ENCODE data around the gene PNPLA5. TPM values are rescaled to one million over a fixed set of nuclear protein-coding genes. Genes with fewer than 3 reads are reported as not detected.

The PNPLA5 gene
- total RNA-seq, 1 donor from 2014 or later, result not detected

GRCh38 chr22:43889860-43890253 is 2.0 kb downstream of the PNPLA5 start:
- H3K4me1 ChIP-seq (ENCODE audit: control insufficient read depth in 3 of 3, insufficient read depth in 3 of 3, low read length in 3 of 3), result peaks cover 0 to 7% (median 0%) of the 10 kb centered on the region in 3 donors
- H3K27me3 ChIP-seq (ENCODE audit: control insufficient read depth in 3 of 3, insufficient read depth in 3 of 3, low read length in 3 of 3), result peaks cover 62 to 76% (median 76%) of the 10 kb centered on the region in 3 donors
- no peaks in the 10 kb centered on the region for H3K36me3 ChIP-seq (ENCODE audit: control insufficient read depth in 3 of 3, insufficient read depth in 3 of 3, low read length in 3 of 3)
- H3K9ac ChIP-seq (ENCODE audit: low read depth in 1 of 3, low read length in 3 of 3), result no peak overlapping the region
- H3K9me3 ChIP-seq (ENCODE audit: control insufficient read depth in 3 of 3, low read length in 3 of 3), result no peaks in the 10 kb centered on the region
- no peak overlapping the region for H3K27ac ChIP-seq (ENCODE audit: low read depth, low read length)
- no peak overlapping the region for H3K4me3 ChIP-seq (ENCODE audit: low read length in 3 of 3)

- Histone ChIP-seq H3K9me3 (ENCODE audit: control insufficient read depth in 3 of 3, low read length in 3 of 3) (no peaks in the 10 kb centered on the region), H3K36me3 (ENCODE audit: control insufficient read depth in 3 of 3, insufficient read depth in 3 of 3, low read length in 3 of 3) (no peaks in the 10 kb centered on the region), H3K4me1 (ENCODE audit: control insufficient read depth in 3 of 3, insufficient read depth in 3 of 3, low read length in 3 of 3) (peaks cover 0 to 7% (median 0%) of the 10 kb centered on the region in 3 donors), H3K9ac (ENCODE audit: low read depth in 1 of 3, low read length in 3 of 3) (no peak overlapping the region), H3K27ac (ENCODE audit: low read depth, low read length) (no peak overlapping the region), H3K27me3 (ENCODE audit: control insufficient read depth in 3 of 3, insufficient read depth in 3 of 3, low read length in 3 of 3) (peaks cover 62 to 76% (median 75%) of the 10 kb centered on the region in 3 donors), H3K4me3 (ENCODE audit: low read length in 3 of 3) (no peak overlapping the region)
These were observed 2.5 kb downstream of the PNPLA5 start for GRCh38 chr22:43889201-43889859.

- Histone ChIP-seq H3K27me3 (ENCODE audit: control insufficient read depth in 3 of 3, insufficient read depth in 3 of 3, low read length in 3 of 3) (peaks cover 62 to 76% (median 71%) of the 10 kb centered on the region in 3 donors), H3K9me3 (ENCODE audit: control insufficient read depth in 3 of 3, low read length in 3 of 3) (no peaks in the 10 kb centered on the region), H3K4me1 (ENCODE audit: control insufficient read depth in 3 of 3, insufficient read depth in 3 of 3, low read length in 3 of 3) (peaks cover 0 to 7% (median 0%) of the 10 kb centered on the region in 3 donors)
These were observed 3.1 kb downstream of the PNPLA5 start for GRCh38 chr22:43888740-43889139.

GRCh38 chr22:43887391-43887790 is 4.4 kb downstream of the PNPLA5 start:
- Histone ChIP-seq H3K27me3 (ENCODE audit: control insufficient read depth in 3 of 3, insufficient read depth in 3 of 3, low read length in 3 of 3) (peaks cover 52 to 69% (median 64%) of the 10 kb centered on the region in 3 donors), H3K4me3 (ENCODE audit: low read length in 3 of 3) (no peak overlapping the region), H3K9me3 (ENCODE audit: control insufficient read depth in 3 of 3, low read length in 3 of 3) (peaks cover 0 to 2% (median 2%) of the 10 kb centered on the region in 3 donors), H3K9ac (ENCODE audit: low read depth in 1 of 3, low read length in 3 of 3) (no peak overlapping the region), H3K4me1 (ENCODE audit: control insufficient read depth in 3 of 3, insufficient read depth in 3 of 3, low read length in 3 of 3) (peaks cover 0 to 7% (median 0%) of the 10 kb centered on the region in 3 donors), H3K36me3 (ENCODE audit: control insufficient read depth in 3 of 3, insufficient read depth in 3 of 3, low read length in 3 of 3) (no peaks in the 10 kb centered on the region), H3K27ac (ENCODE audit: low read depth, low read length) (no peak overlapping the region)

More at GRCh38 chr22:43888740-43889139, 3.1 kb downstream of the PNPLA5 start:
- no peak overlapping the region for H3K27ac ChIP-seq (ENCODE audit: low read depth, low read length)
- H3K36me3 ChIP-seq (ENCODE audit: control insufficient read depth in 3 of 3, insufficient read depth in 3 of 3, low read length in 3 of 3), result no peaks in the 10 kb centered on the region
- no peak overlapping the region for H3K4me3 ChIP-seq (ENCODE audit: low read length in 3 of 3)
- no peak overlapping the region for H3K9ac ChIP-seq (ENCODE audit: low read depth in 1 of 3, low read length in 3 of 3)

GRCh38 chr22:43886231-43886630 is 5.6 kb downstream of the PNPLA5 start:
- peaks cover 41 to 60% (median 53%) of the 10 kb centered on the region in 3 donors for H3K27me3 ChIP-seq (ENCODE audit: control insufficient read depth in 3 of 3, insufficient read depth in 3 of 3, low read length in 3 of 3)
- peaks cover 0 to 2% (median 2%) of the 10 kb centered on the region in 3 donors for H3K9me3 ChIP-seq (ENCODE audit: control insufficient read depth in 3 of 3, low read length in 3 of 3)
- no peak overlapping the region for H3K27ac ChIP-seq (ENCODE audit: low read depth, low read length)
- no peak overlapping the region for H3K9ac ChIP-seq (ENCODE audit: low read depth in 1 of 3, low read length in 3 of 3)
- peaks cover 0 to 2% (median 0%) of the 10 kb centered on the region in 3 donors for H3K4me1 ChIP-seq (ENCODE audit: control insufficient read depth in 3 of 3, insufficient read depth in 3 of 3, low read length in 3 of 3)
- H3K4me3 ChIP-seq (ENCODE audit: low read length in 3 of 3), result no peak overlapping the region
- no peaks in the 10 kb centered on the region for H3K36me3 ChIP-seq (ENCODE audit: control insufficient read depth in 3 of 3, insufficient read depth in 3 of 3, low read length in 3 of 3)

- H3K9me3 ChIP-seq (ENCODE audit: control insufficient read depth in 3 of 3, low read length in 3 of 3), result peaks cover 0 to 2% (median 2%) of the 10 kb centered on the region in 3 donors
- no peaks in the 10 kb centered on the region for H3K36me3 ChIP-seq (ENCODE audit: control insufficient read depth in 3 of 3, insufficient read depth in 3 of 3, low read length in 3 of 3)
- no peak overlapping the region for H3K9ac ChIP-seq (ENCODE audit: low read depth in 1 of 3, low read length in 3 of 3)
- no peak overlapping the region for H3K4me3 ChIP-seq (ENCODE audit: low read length in 3 of 3)
- peaks cover 37 to 59% (median 53%) of the 10 kb centered on the region in 3 donors for H3K27me3 ChIP-seq (ENCODE audit: control insufficient read depth in 3 of 3, insufficient read depth in 3 of 3, low read length in 3 of 3)
- no peaks in the 10 kb centered on the region for H3K4me1 ChIP-seq (ENCODE audit: control insufficient read depth in 3 of 3, insufficient read depth in 3 of 3, low read length in 3 of 3)
- H3K27ac ChIP-seq (ENCODE audit: low read depth, low read length), result no peak overlapping the region
These were observed 6.0 kb downstream of the PNPLA5 start for GRCh38 chr22:43885786-43886185.

- Histone ChIP-seq H3K36me3 (ENCODE audit: control insufficient read depth in 3 of 3, insufficient read depth in 3 of 3, low read length in 3 of 3) (no peaks in the 10 kb centered on the region), H3K27me3 (ENCODE audit: control insufficient read depth in 3 of 3, insufficient read depth in 3 of 3, low read length in 3 of 3) (peaks cover 32 to 58% (median 52%) of the 10 kb centered on the region in 3 donors), H3K27ac (ENCODE audit: low read depth, low read length) (no peak overlapping the region), H3K4me1 (ENCODE audit: control insufficient read depth in 3 of 3, insufficient read depth in 3 of 3, low read length in 3 of 3) (no peaks in the 10 kb centered on the region), H3K4me3 (ENCODE audit: low read length in 3 of 3) (no peak overlapping the region), H3K9ac (ENCODE audit: low read depth in 1 of 3, low read length in 3 of 3) (no peak overlapping the region), H3K9me3 (ENCODE audit: control insufficient read depth in 3 of 3, low read length in 3 of 3) (peaks cover 0 to 2% (median 2%) of the 10 kb centered on the region in 3 donors)
These were observed 6.5 kb downstream of the PNPLA5 start for GRCh38 chr22:43885319-43885671.

GRCh38 chr22:43884600-43885318 is 7.1 kb downstream of the PNPLA5 start:
- Histone ChIP-seq H3K9ac (ENCODE audit: low read depth in 1 of 3, low read length in 3 of 3) (no peak overlapping the region), H3K27ac (ENCODE audit: low read depth, low read length) (no peak overlapping the region), H3K36me3 (ENCODE audit: control insufficient read depth in 3 of 3, insufficient read depth in 3 of 3, low read length in 3 of 3) (no peaks in the 10 kb centered on the region), H3K9me3 (ENCODE audit: control insufficient read depth in 3 of 3, low read length in 3 of 3) (peaks cover 0 to 2% (median 2%) of the 10 kb centered on the region in 3 donors), H3K4me3 (ENCODE audit: low read length in 3 of 3) (no peak overlapping the region), H3K27me3 (ENCODE audit: control insufficient read depth in 3 of 3, insufficient read depth in 3 of 3, low read length in 3 of 3) (peaks cover 26 to 52% (median 47%) of the 10 kb centered on the region in 3 donors), H3K4me1 (ENCODE audit: control insufficient read depth in 3 of 3, insufficient read depth in 3 of 3, low read length in 3 of 3) (no peaks in the 10 kb centered on the region)

- Histone ChIP-seq H3K27me3 (ENCODE audit: control insufficient read depth in 3 of 3, insufficient read depth in 3 of 3, low read length in 3 of 3) (peaks cover 17 to 48% (median 39%) of the 10 kb centered on the region in 3 donors), H3K9me3 (ENCODE audit: control insufficient read depth in 3 of 3, low read length in 3 of 3) (peaks cover 0 to 2% (median 2%) of the 10 kb centered on the region in 3 donors), H3K27ac (ENCODE audit: low read depth, low read length) (no peak overlapping the region), H3K4me1 (ENCODE audit: control insufficient read depth in 3 of 3, insufficient read depth in 3 of 3, low read length in 3 of 3) (no peaks in the 10 kb centered on the region), H3K9ac (ENCODE audit: low read depth in 1 of 3, low read length in 3 of 3) (no peak overlapping the region), H3K4me3 (ENCODE audit: low read length in 3 of 3) (no peak overlapping the region), H3K36me3 (ENCODE audit: control insufficient read depth in 3 of 3, insufficient read depth in 3 of 3, low read length in 3 of 3) (no peaks in the 10 kb centered on the region)
These were observed 7.9 kb downstream of the PNPLA5 start for GRCh38 chr22:43883719-43884415.

All from skeletal muscle tissue (tissue), 4 donors.